ENCODE measurements around the gene PFN4. TPM values are rescaled to one million over a fixed set of nuclear protein-coding genes. Genes with fewer than 3 reads are reported as not detected.
"Not testable (repeated sequence)": the region's sequence is repeated elsewhere in the genome, so short reads cannot be mapped to it uniquely, and the experiment has no call there.

PFN4 gene
- total RNA-seq, 2 experiments from 2014 or later, result not detected

- no peak overlapping the region for H3K4me3 Mint-ChIP-seq
- H3K4me1 Mint-ChIP-seq, result no peaks in the 10 kb centered on the region
- no peak for ATAC-seq
- CTCF ChIA-PET, result interaction anchor here (2.0 kb wide), 1 partner anchor 21 kb away, joined by 5 read pairs; the partner anchor contains the start of gene TP53I3
- H3K9me3 Mint-ChIP-seq (ENCODE audit: low read depth), result peaks cover 16% of the 10 kb centered on the region
- no peak overlapping the region for H3K27ac Mint-ChIP-seq
- H3K27me3 Mint-ChIP-seq, result peaks cover 5% of the 10 kb centered on the region
- DNase-seq, result no peak
- peaks cover 13% of the 10 kb centered on the region for H3K36me3 Mint-ChIP-seq
These were observed 17.3 kb downstream of the PFN4 start for GRCh38 chr2:24105816-24106215.

DNA sequence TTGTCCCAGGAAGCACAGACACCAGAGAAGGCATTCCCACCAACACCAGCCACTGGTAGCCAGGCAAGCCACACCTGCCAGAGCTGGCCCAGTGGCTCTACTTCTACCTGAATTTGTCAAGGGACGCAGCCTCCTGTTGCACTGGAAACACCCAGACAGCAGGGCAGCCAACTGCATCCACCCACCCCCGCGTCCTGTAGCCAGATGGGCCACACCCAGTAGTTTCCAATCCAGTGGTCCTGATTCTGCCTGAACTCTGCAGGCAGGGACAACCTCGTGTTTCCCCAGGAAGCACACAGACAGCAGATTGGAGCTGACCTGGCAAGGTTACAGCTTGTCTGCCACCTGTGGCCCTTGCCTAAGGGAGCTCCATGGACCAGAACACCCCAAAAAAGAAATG, 18.2 kb downstream of the PFN4 start:
- Mint-ChIP-seq H3K9me3 (ENCODE audit: low read depth) (peaks cover 18% of the 10 kb centered on the region), H3K4me1 (no peaks in the 10 kb centered on the region), H3K4me3 (no peak overlapping the region), H3K27me3 (peaks cover 5% of the 10 kb centered on the region), H3K36me3 (peaks cover 15% of the 10 kb centered on the region), H3K27ac (no peak overlapping the region)
- DNase-seq (no peak), ATAC-seq (no peak)
- CTCF ChIA-PET, result interaction anchor here (2.0 kb wide), 1 partner anchor 20 kb away, joined by 5 read pairs; the partner anchor contains the start of gene TP53I3

GRCh38 chr2:24104110-24104650, 19.0 kb downstream of the PFN4 start:
- peaks cover 15% of the 10 kb centered on the region for H3K36me3 Mint-ChIP-seq
- no peak for ATAC-seq
- no peak for DNase-seq
- no peak overlapping the region for H3K27ac Mint-ChIP-seq
- no peak overlapping the region for H3K4me3 Mint-ChIP-seq
- peaks cover 18% of the 10 kb centered on the region for H3K9me3 Mint-ChIP-seq (ENCODE audit: low read depth)
- CTCF ChIA-PET, result no interaction called here
- no peaks in the 10 kb centered on the region for H3K4me1 Mint-ChIP-seq
- H3K27me3 Mint-ChIP-seq, result peaks cover 5% of the 10 kb centered on the region

GRCh38 chr2:24102677-24103076, 20.5 kb downstream of the PFN4 start:
- no peak overlapping the region for H3K4me3 Mint-ChIP-seq
- peaks cover 17% of the 10 kb centered on the region for H3K36me3 Mint-ChIP-seq
- DNase-seq (no peak), ATAC-seq (no peak)
- no peak overlapping the region for H3K27ac Mint-ChIP-seq
- CTCF ChIA-PET, result interaction anchor here (1.0 kb wide), 1 partner anchor 19 kb away, joined by 3 read pairs; the partner anchor contains the start of gene TP53I3
- H3K27me3 Mint-ChIP-seq, result peaks cover 5% of the 10 kb centered on the region
- H3K4me1 Mint-ChIP-seq, result no peaks in the 10 kb centered on the region
- H3K9me3 Mint-ChIP-seq (ENCODE audit: low read depth), result peaks cover 16% of the 10 kb centered on the region

DNA sequence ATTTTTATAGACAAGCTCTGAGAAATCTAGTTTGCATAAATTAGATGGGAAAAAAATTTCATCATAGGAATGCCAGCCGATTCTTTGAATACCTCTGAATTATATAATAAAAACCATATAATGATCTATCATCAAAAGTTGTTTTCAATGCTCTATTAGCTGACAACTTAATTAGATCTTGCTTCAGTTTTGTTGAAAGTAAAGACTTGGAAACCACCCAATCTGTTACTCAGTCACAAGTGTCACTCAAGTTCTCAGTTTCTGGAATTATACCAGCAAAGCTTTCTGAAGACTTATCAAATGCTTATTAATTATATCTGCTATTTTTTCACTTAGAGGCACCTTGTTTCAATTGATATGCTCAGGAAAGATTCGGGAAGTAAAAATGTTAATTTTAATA, 21.1 kb downstream of the PFN4 start:
- Mint-ChIP-seq H3K4me3 (no peak overlapping the region), H3K27ac (no peak overlapping the region), H3K27me3 (peaks cover 4% of the 10 kb centered on the region), H3K4me1 (no peaks in the 10 kb centered on the region), H3K9me3 (ENCODE audit: low read depth) (peaks cover 13% of the 10 kb centered on the region), H3K36me3 (peaks cover 13% of the 10 kb centered on the region)
- CTCF ChIA-PET, result no interaction called here
- ATAC-seq, result no peak
- no peak for DNase-seq

DNA sequence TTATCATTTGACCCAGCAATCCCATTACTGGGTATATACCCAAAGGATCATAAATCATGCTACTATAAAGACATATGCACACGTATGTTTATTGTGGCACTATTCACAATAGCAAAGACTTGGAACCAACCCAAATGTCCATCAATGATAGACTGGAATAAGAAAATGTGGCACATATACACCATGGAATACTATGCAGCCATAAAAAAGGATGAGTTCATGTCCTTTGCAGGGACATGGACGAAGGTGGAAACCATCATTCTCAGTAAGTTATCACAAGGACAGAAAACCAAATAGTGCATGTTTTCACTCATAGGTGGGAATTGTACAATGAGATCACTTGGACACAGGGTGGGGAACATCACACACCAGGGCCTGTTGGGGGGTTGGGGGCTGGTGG, 22.4 kb downstream of the PFN4 start:
- DNase-seq; H3K4me1 Mint-ChIP-seq; ATAC-seq; H3K9me3 Mint-ChIP-seq (ENCODE audit: low read depth); H3K27ac Mint-ChIP-seq; H3K27me3 Mint-ChIP-seq; H3K4me3 Mint-ChIP-seq: not testable (repeated sequence)
- CTCF ChIA-PET, result interaction anchor here (0.6 kb wide), 1 partner anchor 41 kb away, joined by 5 read pairs; no protein-coding TSS in a partner anchor
- peaks cover 11% of the 10 kb centered on the region for H3K36me3 Mint-ChIP-seq

- not testable (repeated sequence) for ATAC-seq; H3K27ac Mint-ChIP-seq; H3K9me3 Mint-ChIP-seq (ENCODE audit: low read depth); H3K27me3 Mint-ChIP-seq; H3K4me1 Mint-ChIP-seq; H3K4me3 Mint-ChIP-seq; H3K36me3 Mint-ChIP-seq; DNase-seq
- CTCF ChIA-PET, result interaction anchor here (1.6 kb wide), 1 partner anchor 11 kb away, joined by 8 read pairs; the partner anchor contains the start of gene TP53I3
These were observed 27.9 kb downstream of the PFN4 start for GRCh38 chr2:24095171-24095677.

GRCh38 chr2:24093270-24093669, 29.9 kb downstream of the PFN4 start:
- H3K36me3 Mint-ChIP-seq; ATAC-seq; H3K27me3 Mint-ChIP-seq; H3K4me3 Mint-ChIP-seq; H3K9me3 Mint-ChIP-seq (ENCODE audit: low read depth); H3K27ac Mint-ChIP-seq; DNase-seq; CTCF ChIA-PET; H3K4me1 Mint-ChIP-seq: not testable (repeated sequence)

- no peaks in the 10 kb centered on the region for H3K9me3 Mint-ChIP-seq (ENCODE audit: low read depth)
- H3K4me3 Mint-ChIP-seq, result no peak overlapping the region
- CTCF ChIA-PET, result interaction anchor here (0.9 kb wide), 1 partner anchor 264 kb away, joined by 4 read pairs; no protein-coding TSS in a partner anchor
- DNase-seq (no peak), ATAC-seq (no peak)
- H3K4me1 Mint-ChIP-seq, result peaks cover 11% of the 10 kb centered on the region
- no peaks in the 10 kb centered on the region for H3K27me3 Mint-ChIP-seq
- H3K36me3 Mint-ChIP-seq, result peaks cover 3% of the 10 kb centered on the region
- H3K27ac Mint-ChIP-seq, result no peak overlapping the region
These were observed 34.2 kb downstream of the PFN4 start for GRCh38 chr2:24088821-24089359.

DNA sequence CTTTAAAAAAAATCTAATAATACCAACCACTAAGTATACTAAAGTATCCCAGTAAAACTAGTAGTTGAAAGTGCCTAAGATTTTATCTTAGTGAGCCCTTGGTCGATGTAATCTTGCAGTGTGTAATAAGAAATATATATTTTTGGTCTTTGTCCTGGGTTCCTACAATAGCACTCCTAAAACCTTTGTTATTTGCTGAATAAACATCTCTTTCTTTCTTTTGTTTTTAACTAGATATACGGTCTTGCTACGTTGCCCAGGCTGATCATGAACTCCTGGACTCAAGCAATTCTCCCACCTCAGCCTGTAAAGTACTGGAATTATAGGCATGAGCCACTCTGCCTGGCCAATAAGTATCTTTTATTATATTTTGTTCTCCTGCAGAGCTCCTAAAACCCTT, 36.1 kb downstream of the PFN4 start:
- no peak overlapping the region for H3K27ac Mint-ChIP-seq
- ATAC-seq (no peak), DNase-seq (no peak)
- peaks cover 19% of the 10 kb centered on the region for H3K4me1 Mint-ChIP-seq
- no peaks in the 10 kb centered on the region for H3K27me3 Mint-ChIP-seq
- H3K9me3 Mint-ChIP-seq (ENCODE audit: low read depth), result no peaks in the 10 kb centered on the region
- H3K4me3 Mint-ChIP-seq, result no peak overlapping the region
- H3K36me3 Mint-ChIP-seq, result peaks cover 2% of the 10 kb centered on the region
- CTCF ChIA-PET, result interaction anchor here (0.7 to 1.5 kb wide), 2 partner anchors 221 to 263 kb away, joined by 3 to 5 read pairs; no protein-coding TSS in a partner anchor

DNA sequence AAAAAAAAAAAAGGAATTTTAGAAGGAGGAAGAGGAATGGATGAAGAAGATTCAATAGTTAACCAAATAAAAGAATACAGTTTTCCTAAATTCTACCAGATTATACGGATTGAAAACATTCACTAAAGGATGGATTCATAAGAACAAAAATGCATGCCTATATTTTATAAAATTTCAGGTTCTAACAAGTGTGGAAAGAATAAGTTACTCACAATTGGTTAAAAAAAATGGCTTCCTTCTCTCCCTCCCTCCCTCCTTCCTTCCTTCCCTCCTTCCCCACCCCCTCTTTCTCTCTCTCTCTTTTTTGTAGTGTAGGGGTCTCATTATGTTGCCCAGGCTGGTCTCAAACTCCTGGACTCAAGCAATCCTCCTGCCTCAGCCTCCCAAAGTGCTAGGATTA, 36.9 kb downstream of the PFN4 start:
- ATAC-seq, result no peak
- CTCF ChIA-PET, result no interaction called here
- DNase-seq, result no peak
- Mint-ChIP-seq H3K27ac (no peak overlapping the region), H3K36me3 (peaks cover 3% of the 10 kb centered on the region), H3K27me3 (no peaks in the 10 kb centered on the region), H3K9me3 (ENCODE audit: low read depth) (no peaks in the 10 kb centered on the region), H3K4me1 (peaks cover 19% of the 10 kb centered on the region), H3K4me3 (no peak overlapping the region)

GRCh38 chr2:24085200-24085489, 38.0 kb downstream of the PFN4 start:
- H3K9me3 Mint-ChIP-seq (ENCODE audit: low read depth), result no peaks in the 10 kb centered on the region
- H3K4me1 Mint-ChIP-seq, result peaks cover 19% of the 10 kb centered on the region
- CTCF ChIA-PET, result interaction anchor here (0.9 to 3.7 kb wide), 21 partner anchors 9 to 297 kb away, joined by 3 to 48 read pairs (median 5); partner anchors contain the start of genes ATAD2B, FAM228B and SF3B6
- peaks cover 4% of the 10 kb centered on the region for H3K36me3 Mint-ChIP-seq
- DNase-seq (no peak), ATAC-seq (no peak)
- no peak overlapping the region for H3K27ac Mint-ChIP-seq
- H3K27me3 Mint-ChIP-seq, result no peaks in the 10 kb centered on the region
- H3K4me3 Mint-ChIP-seq, result peak overlapping the region; percentile 83

DNA sequence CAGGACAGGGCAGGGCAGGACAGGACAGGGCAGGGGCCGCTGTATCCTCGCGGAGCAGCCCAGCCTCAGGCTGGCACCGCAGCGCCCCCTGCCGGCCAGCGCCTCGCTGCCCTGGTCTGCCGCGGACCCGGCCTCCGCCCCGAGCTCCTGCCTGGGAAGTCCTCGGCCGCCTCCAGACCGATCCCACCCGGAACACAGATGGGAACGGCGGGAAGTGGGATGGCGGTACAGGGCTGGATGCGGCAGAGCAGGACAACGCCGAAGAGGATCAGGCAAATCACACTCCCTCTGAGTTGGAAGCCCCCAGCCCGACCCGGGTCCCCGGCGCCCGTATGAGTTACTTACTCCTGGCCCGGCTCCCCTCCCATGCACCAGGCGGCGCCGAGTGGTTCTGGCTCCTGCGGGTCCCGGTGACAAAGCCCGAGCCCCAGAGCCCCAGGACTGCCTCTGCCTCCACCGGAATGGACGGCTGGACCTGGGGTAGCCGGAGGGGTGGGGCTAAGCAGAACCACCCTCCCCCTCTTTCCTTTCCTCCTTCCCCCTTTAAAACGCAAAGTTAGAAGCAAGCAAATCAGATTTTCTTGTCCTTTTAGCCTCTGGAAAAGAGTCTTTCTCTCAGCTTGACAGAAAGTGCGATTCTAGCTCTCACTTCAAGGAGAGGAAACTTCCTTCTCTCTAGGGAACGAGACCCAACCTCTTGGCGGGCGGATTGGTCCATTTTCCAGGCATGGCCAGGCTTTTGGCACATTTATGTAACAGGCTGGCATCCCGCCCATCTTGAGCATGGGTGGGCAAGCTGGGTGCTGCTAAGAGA, 38.5 kb downstream of the PFN4 start, which contains the start of gene TP53I3:
TP53I3 (minus strand) TSS at position 449 of the 814 bp plus-strand sequence. CDS start 508 bp downstream, outside the sequence.
- Mint-ChIP-seq H3K9me3 (ENCODE audit: low read depth) (no peaks in the 10 kb centered on the region), H3K4me1 (peaks cover 19% of the 10 kb centered on the region), H3K27me3 (no peaks in the 10 kb centered on the region), H3K27ac (peak within 1 kb of the TSS; percentile 86), H3K4me3 (peak within 1 kb of the TSS; percentile 83), H3K36me3 (peaks cover 4% of the 10 kb centered on the region)
- DNase-seq (peak; percentile 85), ATAC-seq (peak; percentile 97)
- CTCF ChIA-PET, result interaction anchor here (0.6 to 3.7 kb wide), 54 partner anchors 8 to 301 kb away, joined by 3 to 48 read pairs (median 4); partner anchors contain the start of genes ATAD2B, FAM228B, FKBP1B and SF3B6
